Stimulated activated CD8-positive, alpha-beta memory T cell treated with anti-CD3 and anti-CD28 coated beads, Interleukin-7, amount 100 ng/mL, for 24 hours (primary cell): Measurements from ENCODE around the gene RNF144A.

Experiments used
- DNase-seq: peaks from one replicate; pipeline ENCODE4 v3.0.0-alpha.2; 2020; ENCODE audit warnings: low read depth

Gene RNF144A

GRCh38 chr2:6947929-6948676, 30.9 kb downstream of the RNF144A start:
- DNase-seq: no peak

- DNase-seq: no peak
These were observed 31.6 kb downstream of the RNF144A start for GRCh38 chr2:6948677-6949351.

GRCh38 chr2:6951046-6951445, 33.8 kb downstream of the RNF144A start:
- DNase-seq: no peak

- DNase-seq: no peak
These were observed 34.9 kb downstream of the RNF144A start for GRCh38 chr2:6952101-6952500.

- no peak for DNase-seq
These were observed 37.4 kb downstream of the RNF144A start for GRCh38 chr2:6954586-6954985.

GRCh38 chr2:6955511-6956136, 38.4 kb downstream of the RNF144A start:
- DNase-seq: no peak

GRCh38 chr2:6956566-6956965, 39.4 kb downstream of the RNF144A start:
- DNase-seq: no peak

- no peak for DNase-seq
These were observed 40.0 kb downstream of the RNF144A start for GRCh38 chr2:6957031-6957714.

GRCh38 chr2:6957910-6958615, 40.9 kb downstream of the RNF144A start:
- DNase-seq: no peak

- DNase-seq: no peak
These were observed 41.5 kb downstream of the RNF144A start for GRCh38 chr2:6958616-6959235.

- no peak for DNase-seq
These were observed 42.5 kb downstream of the RNF144A start for GRCh38 chr2:6959751-6960150.

GRCh38 chr2:6960659-6961058, 43.4 kb downstream of the RNF144A start:
- no peak for DNase-seq

GRCh38 chr2:6963727-6964126, 46.5 kb downstream of the RNF144A start:
- DNase-seq: no peak

GRCh38 chr2:6965071-6965795, 48.0 kb downstream of the RNF144A start:
- no peak for DNase-seq

GRCh38 chr2:6966446-6966940, 49.3 kb downstream of the RNF144A start:
- no peak for DNase-seq

GRCh38 chr2:6967301-6967700, 50.1 kb downstream of the RNF144A start:
- DNase-seq: no peak

- DNase-seq: no peak
These were observed 51.3 kb downstream of the RNF144A start for GRCh38 chr2:6968319-6969100.

GRCh38 chr2:6970551-6970950, 53.3 kb downstream of the RNF144A start:
- no peak for DNase-seq

GRCh38 chr2:6970976-6971480, 53.8 kb downstream of the RNF144A start:
- DNase-seq: no peak

- no peak for DNase-seq
These were observed 54.3 kb downstream of the RNF144A start for GRCh38 chr2:6971502-6971901.
